HEK293T (cell line): ENCODE data around the gene COL26A1.

Experiments
- FOXA1 ChIP-seq: fragments of 450-650 bp; IDR thresholded peaks from 2 replicates; pipeline ENCODE4 v1.6.1; 2016; ENCODE audit warnings: mild to moderate bottlenecking
- FOXM1 ChIP-seq: fragments of 450-650 bp; IDR thresholded peaks from 2 replicates; pipeline ENCODE4 v1.6.1; 2017; ENCODE audit warnings: mild to moderate bottlenecking, borderline replicate concordance
- SP1 ChIP-seq: fragments of 450-650 bp; IDR thresholded peaks from 2 replicates; pipeline ENCODE4 v1.6.1; 2017
- SUZ12 ChIP-seq: fragments of 450-650 bp; IDR thresholded peaks from 2 replicates; pipeline ENCODE4 v1.6.1; 2016; ENCODE audit warnings: mild to moderate bottlenecking

GRCh38 chr7:101590663-101591435, 228.2 kb downstream of the COL26A1 start:
- no peak for TF ChIP-seq FOXA1
- TF ChIP-seq SP1 = no peak
- TF ChIP-seq FOXM1 = no peak
- no peak for TF ChIP-seq SUZ12
